ENCODE measurements around the gene PPTC7. TPM values are rescaled to one million over a fixed set of nuclear protein-coding genes. Genes with fewer than 3 reads are reported as not detected.

PPTC7 gene
- total and polyA plus RNA-seq, 2 of the 4 experiments (the other 2 are of a cell fraction), result 4.1 to 6.8 TPM

GRCh38 chr12:110545812-110546211, 37.3 kb downstream of the PPTC7 start:
- H3K4me3 ChIP-seq (ENCODE audit: insufficient read depth, low read depth, low read length), result no peak overlapping the region
- no peaks in the 10 kb centered on the region for H3K27me3 ChIP-seq (ENCODE audit: control insufficient read depth, insufficient read depth, low read length)
- no peak overlapping the region for H3K56ac ChIP-seq (ENCODE audit: extremely low read depth, insufficient read depth, low read length)
- H3K79me1 ChIP-seq (ENCODE audit: low read depth in 1 of 2, low read length in 2 of 2), result peaks cover 13 to 55% of the 10 kb centered on the region in 2 experiments
- peak overlapping the region; percentile 51; the same call in 2 of the 3 replicates for H2BK15ac ChIP-seq (ENCODE audit: low read depth, low read length)
- peak overlapping the region; percentile 88 for H2AK5ac ChIP-seq (ENCODE audit: low read depth, low read length)
- no peak for TF ChIP-seq MXI1 (IDR thresholded peaks at IDR 0.05; ENCODE audit: borderline replicate concordance, low read depth, low read length)
- TF ChIP-seq USF2 (IDR thresholded peaks at IDR 0.05; ENCODE audit: low read depth, low read length), result no peak
- no peak for TF ChIP-seq MAZ (IDR thresholded peaks at IDR 0.05; ENCODE audit: borderline replicate concordance, low read depth, low read length)
- no peak for TF ChIP-seq BHLHE40 (IDR thresholded peaks at IDR 0.05; ENCODE audit: low read depth, low read length)
- TF ChIP-seq CEBPB (IDR thresholded peaks at IDR 0.05; ENCODE audit: low read depth, low read length), result no peak
- TF ChIP-seq NFE2L2 (IDR thresholded peaks at IDR 0.05; ENCODE audit: low read depth, low read length), result no peak
- TF ChIP-seq RCOR1 (IDR thresholded peaks at IDR 0.05; ENCODE audit: insufficient replicate concordance, low read length), result no peak
- TF ChIP-seq POLR2A (IDR thresholded peaks at IDR 0.05; ENCODE audit: low read depth, low read length), result no peak
- no peak for TF ChIP-seq CHD1 (IDR thresholded peaks at IDR 0.05; ENCODE audit: low read depth, low read length)
- no peak for TF ChIP-seq RAD21 (IDR thresholded peaks at IDR 0.05; ENCODE audit: low read length)
- TF ChIP-seq RFX5 (IDR thresholded peaks at IDR 0.05; ENCODE audit: low read depth, low read length), result no peak
- TF ChIP-seq MAFK (IDR thresholded peaks at IDR 0.05; ENCODE audit: low read depth, low read length), result no peak
- no peak for TF ChIP-seq FOS (IDR thresholded peaks at IDR 0.05; ENCODE audit: low read depth, low read length)
- H2BK5ac ChIP-seq (ENCODE audit: low read depth, low read length, poor library complexity, severe bottlenecking), result peak overlapping the region; percentile 82
- ChIA-PET POLR2A (ENCODE audit: unreplicated experiment) (no interaction called here), CTCF (no interaction called here)
- in situ Hi-C loops (cut with MboI; ENCODE audit: low sequenced_read_pairs), result no loop called here
- H3K14ac ChIP-seq (replicated peaks; ENCODE audit: low read depth, low read length), result peak overlapping the region; percentile 43; the same call in 1 of the 2 replicates
- peak overlapping the region; percentile 85 for H3K4ac ChIP-seq (ENCODE audit: low read depth, low read length)
- H2BK120ac ChIP-seq (ENCODE audit: low read depth, low read length), result peak overlapping the region; percentile 80
- ATAC-seq (ENCODE audit: low read depth) (no peak), DNase-seq (peak; percentile 12)
- dilution Hi-C loops (cut with HindIII; ENCODE audit: low sequenced_read_pairs, unreplicated experiment), result no loop called here
- H3K4me1 ChIP-seq (ENCODE audit: control insufficient read depth, insufficient read depth, low read length), result peaks cover 20% of the 10 kb centered on the region
- H3K9me1 ChIP-seq (ENCODE audit: insufficient read depth, low read length), result peaks cover 19% of the 10 kb centered on the region
- H3K36me3 ChIP-seq (ENCODE audit: control insufficient read depth, insufficient read depth, low read length), result no peaks in the 10 kb centered on the region; the same call in none of the 2 replicates
- no peak overlapping the region; the same call in 1 of the 2 replicates for H4K5ac ChIP-seq (ENCODE audit: low read depth, low read length)
- H4K91ac ChIP-seq (ENCODE audit: insufficient read depth, low read depth, low read length), result peak overlapping the region; percentile 57
- no peak overlapping the region for H2AFZ ChIP-seq (replicated peaks; ENCODE audit: low read length, poor library complexity)
- intact Hi-C loops (cut with micrococcal nuclease), result loop anchor here (5.0 kb wide), 1 partner anchor 36 kb away; the partner anchor contains the start of gene PPTC7
- peak overlapping the region in 1 of 2 experiments; percentile 27; a peak in 1 of 4 replicates for H4K8ac ChIP-seq (ENCODE audit: low read depth in 2 of 2, low read length in 2 of 2)
- no peak overlapping the region for H3K4me2 ChIP-seq (ENCODE audit: low read depth, low read length)
- peak overlapping the region; percentile 43 for H2BK20ac ChIP-seq (ENCODE audit: low read depth, low read length)
- H4K20me1 ChIP-seq (ENCODE audit: insufficient read depth, low read length), result peaks cover 24% of the 10 kb centered on the region
- H3K23ac ChIP-seq (ENCODE audit: low read depth, low read length), result no peak overlapping the region; the same call in 1 of the 2 replicates
- no peak overlapping the region for H2AK9ac ChIP-seq (replicated peaks; ENCODE audit: low read depth, low read length, poor library complexity)
- no peak overlapping the region for H3K9ac ChIP-seq (ENCODE audit: low read depth, low read length)
- H3K18ac ChIP-seq (ENCODE audit: low read depth, low read length), result no peak overlapping the region
- no TSS peak for BruUV-seq (replicated peaks)
- H3K27ac ChIP-seq (ENCODE audit: insufficient read depth, low read length), result peak overlapping the region; percentile 35; the same call in 1 of the 2 replicates
- WGBS, 2 experiments (ENCODE audit: extremely low coverage in 2 of 2, insufficient read length in 1 of 2), result 83% methylated on average over 3 of the region's 10 CpGs; no CpG with 5 or more reads in 1 of the 2 experiments
- H3K9me3 ChIP-seq (ENCODE audit: control insufficient read depth, insufficient read depth, low read length), result no peaks in the 10 kb centered on the region
